HUES6 (cell line): ENCODE data around the gene ZNF606.

Experiments
- H3K27ac ChIP-seq: 2 replicates; pipeline ENCODE4 v1.7.0; 2013; ENCODE audit warnings: low read depth, mild to moderate bottlenecking, low read length, inconsistent platforms
- H3K27me3 ChIP-seq: 2 replicates; pipeline ENCODE4 v1.6.1; 2013; ENCODE audit warnings: low read length; ENCODE audit not compliant: control insufficient read depth, insufficient read depth
- H3K36me3 ChIP-seq: 2 replicates; pipeline ENCODE4 v1.6.1; 2013; ENCODE audit warnings: low read length; ENCODE audit not compliant: control insufficient read depth, insufficient read depth
- H3K4me1 ChIP-seq: 2 replicates; pipeline ENCODE4 v1.6.1; 2013; ENCODE audit warnings: low read length; ENCODE audit not compliant: control insufficient read depth, insufficient read depth
- H3K4me3 ChIP-seq: 2 replicates; pipeline ENCODE4 v1.5.1; 2013; ENCODE audit warnings: low read depth, low read length
- H3K9ac ChIP-seq: one replicate; pipeline ENCODE4 v1.6.1; 2013; ENCODE audit warnings: mild to moderate bottlenecking, low read length
- H3K9me3 ChIP-seq: 2 replicates; pipeline ENCODE4 v1.6.1; 2013; ENCODE audit warnings: low read depth, low read length; ENCODE audit not compliant: control insufficient read depth, insufficient read depth

ZNF606 gene

DNA sequence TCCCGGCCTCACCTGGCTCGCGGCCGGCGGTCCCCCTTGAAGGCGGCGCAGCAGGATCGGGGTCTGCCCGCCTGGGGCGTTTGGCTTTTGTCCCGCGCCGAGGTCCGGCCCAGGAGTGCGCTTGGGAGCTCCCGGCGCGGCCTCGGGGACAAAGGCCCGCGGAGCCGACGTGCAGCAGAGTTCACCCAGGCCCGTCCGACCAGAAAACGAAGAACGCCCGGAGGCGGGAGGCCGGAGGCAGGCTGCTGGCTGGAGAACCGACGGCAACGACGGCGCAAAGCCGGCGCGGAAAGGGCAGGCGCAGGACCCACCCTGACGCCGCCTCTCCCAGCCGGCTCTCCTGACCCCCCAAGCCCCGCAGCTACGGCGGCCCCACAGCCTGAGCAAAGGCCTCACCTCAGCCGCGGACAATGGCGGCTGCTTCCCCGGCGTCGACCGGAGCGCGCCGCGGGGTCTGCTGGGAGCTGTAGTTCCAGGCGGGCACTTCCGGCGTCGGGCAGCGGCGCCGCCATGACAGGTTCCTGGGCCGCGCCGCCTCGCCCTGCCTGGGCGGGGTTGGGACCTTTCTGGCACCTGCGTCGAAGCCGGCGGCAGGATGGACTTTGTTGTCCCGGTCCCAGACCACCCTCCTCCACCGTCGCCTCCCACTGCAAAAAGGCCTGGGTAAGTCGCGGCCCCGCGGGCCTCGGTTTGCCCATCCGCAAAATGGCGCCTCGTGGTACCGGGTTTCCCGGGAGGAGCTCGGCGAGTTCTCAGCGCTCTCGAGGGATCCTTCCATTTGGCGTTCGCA, at the start of gene ZNF606:
TSS of gene ZNF606 (minus strand) at position 437 of the 790 bp plus-strand sequence. CDS start 1,501 bp downstream, outside the sequence.
- H3K36me3 ChIP-seq = peaks cover 74% of the 10 kb centered on the region

DNA sequence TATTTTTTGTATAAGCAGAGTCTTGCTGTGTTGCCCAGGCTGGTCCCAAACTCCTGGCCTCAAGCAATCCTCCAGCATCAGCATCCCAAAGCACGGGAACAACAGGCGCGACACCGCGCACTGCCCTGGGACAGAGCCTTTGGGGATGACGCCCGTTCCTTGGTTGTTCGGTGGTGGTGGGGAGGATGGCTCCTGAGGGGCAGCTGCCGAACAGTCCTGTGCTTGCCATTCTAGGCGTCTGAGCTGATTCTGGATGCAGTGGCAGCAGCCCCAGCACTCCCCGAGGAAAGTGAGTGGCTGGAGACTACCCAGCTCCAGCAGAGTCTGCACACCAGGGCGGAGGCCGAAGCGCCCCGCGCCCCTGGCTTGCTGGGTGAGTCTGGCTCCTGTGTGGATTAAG, 49.6 kb upstream of the ZNF606 start:
- Histone ChIP-seq H3K9ac (no peak overlapping the region), H3K27ac (no peak overlapping the region), H3K4me3 (no peak overlapping the region), H3K36me3 (no peaks in the 10 kb centered on the region), H3K27me3 (no peaks in the 10 kb centered on the region), H3K9me3 (peaks cover 92% of the 10 kb centered on the region), H3K4me1 (no peaks in the 10 kb centered on the region)

More for the DNA sequence above, at the start of gene ZNF606:
- peaks cover 61% of the 10 kb centered on the region for H3K9me3 ChIP-seq
- H3K4me1 ChIP-seq = peaks cover 5% of the 10 kb centered on the region; the same call in 1 of the 2 replicates
- H3K27me3 ChIP-seq = no peaks in the 10 kb centered on the region
- peak within 1 kb of the TSS; percentile 82 for H3K4me3 ChIP-seq
- H3K27ac ChIP-seq = peak within 1 kb of the TSS; percentile 94
- H3K9ac ChIP-seq = peak within 1 kb of the TSS; percentile 96

- H3K36me3 ChIP-seq = no peaks in the 10 kb centered on the region
- H3K4me3 ChIP-seq = no peak overlapping the region
- no peaks in the 10 kb centered on the region for H3K4me1 ChIP-seq
- no peak overlapping the region for H3K9ac ChIP-seq
- no peaks in the 10 kb centered on the region for H3K27me3 ChIP-seq
- no peak overlapping the region for H3K27ac ChIP-seq
- H3K9me3 ChIP-seq = peaks cover 87% of the 10 kb centered on the region
These were observed 45.1 kb upstream of the ZNF606 start for GRCh38 chr19:58047672-58048071.

DNA sequence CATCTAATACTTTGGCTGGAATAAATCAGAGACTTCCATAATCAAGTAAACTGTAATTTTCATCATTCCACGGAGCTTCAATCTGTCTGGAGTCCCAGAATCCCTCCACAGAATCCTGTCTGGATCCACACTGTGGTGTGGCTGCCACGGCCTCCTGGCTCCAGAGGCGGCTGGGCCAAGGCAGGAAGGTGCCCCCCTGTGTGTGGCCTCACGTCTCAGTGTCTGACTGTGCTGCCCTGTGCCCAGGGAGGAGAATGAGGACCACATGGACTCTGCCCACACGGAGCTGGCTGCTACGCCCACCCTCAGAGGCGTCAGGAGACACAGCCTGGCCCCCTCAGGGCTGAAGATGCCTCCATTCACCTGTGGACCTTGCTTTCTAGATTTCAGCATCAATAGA, 44.2 kb upstream of the ZNF606 start:
- Histone ChIP-seq H3K36me3 (no peaks in the 10 kb centered on the region), H3K9me3 (peaks cover 82% of the 10 kb centered on the region), H3K27ac (no peak overlapping the region), H3K9ac (no peak overlapping the region), H3K4me3 (no peak overlapping the region), H3K4me1 (no peaks in the 10 kb centered on the region), H3K27me3 (no peaks in the 10 kb centered on the region)

GRCh38 chr19:58045411-58046050, 42.9 kb upstream of the ZNF606 start:
- Histone ChIP-seq H3K27ac (no peak overlapping the region), H3K36me3 (no peaks in the 10 kb centered on the region), H3K9me3 (peaks cover 80% of the 10 kb centered on the region), H3K9ac (no peak overlapping the region), H3K4me1 (no peaks in the 10 kb centered on the region), H3K27me3 (no peaks in the 10 kb centered on the region), H3K4me3 (no peak overlapping the region)

GRCh38 chr19:58044886-58045285, 42.3 kb upstream of the ZNF606 start:
- Histone ChIP-seq H3K27ac (no peak overlapping the region), H3K4me3 (no peak overlapping the region), H3K27me3 (no peaks in the 10 kb centered on the region), H3K36me3 (no peaks in the 10 kb centered on the region), H3K9ac (no peak overlapping the region), H3K9me3 (peaks cover 85% of the 10 kb centered on the region), H3K4me1 (no peaks in the 10 kb centered on the region)

- Histone ChIP-seq H3K9ac (no peak overlapping the region), H3K36me3 (no peaks in the 10 kb centered on the region), H3K4me1 (no peaks in the 10 kb centered on the region), H3K9me3 (peaks cover 82% of the 10 kb centered on the region), H3K27me3 (no peaks in the 10 kb centered on the region), H3K27ac (no peak overlapping the region), H3K4me3 (no peak overlapping the region)
These were observed 41.8 kb upstream of the ZNF606 start for GRCh38 chr19:58044391-58044790.

DNA sequence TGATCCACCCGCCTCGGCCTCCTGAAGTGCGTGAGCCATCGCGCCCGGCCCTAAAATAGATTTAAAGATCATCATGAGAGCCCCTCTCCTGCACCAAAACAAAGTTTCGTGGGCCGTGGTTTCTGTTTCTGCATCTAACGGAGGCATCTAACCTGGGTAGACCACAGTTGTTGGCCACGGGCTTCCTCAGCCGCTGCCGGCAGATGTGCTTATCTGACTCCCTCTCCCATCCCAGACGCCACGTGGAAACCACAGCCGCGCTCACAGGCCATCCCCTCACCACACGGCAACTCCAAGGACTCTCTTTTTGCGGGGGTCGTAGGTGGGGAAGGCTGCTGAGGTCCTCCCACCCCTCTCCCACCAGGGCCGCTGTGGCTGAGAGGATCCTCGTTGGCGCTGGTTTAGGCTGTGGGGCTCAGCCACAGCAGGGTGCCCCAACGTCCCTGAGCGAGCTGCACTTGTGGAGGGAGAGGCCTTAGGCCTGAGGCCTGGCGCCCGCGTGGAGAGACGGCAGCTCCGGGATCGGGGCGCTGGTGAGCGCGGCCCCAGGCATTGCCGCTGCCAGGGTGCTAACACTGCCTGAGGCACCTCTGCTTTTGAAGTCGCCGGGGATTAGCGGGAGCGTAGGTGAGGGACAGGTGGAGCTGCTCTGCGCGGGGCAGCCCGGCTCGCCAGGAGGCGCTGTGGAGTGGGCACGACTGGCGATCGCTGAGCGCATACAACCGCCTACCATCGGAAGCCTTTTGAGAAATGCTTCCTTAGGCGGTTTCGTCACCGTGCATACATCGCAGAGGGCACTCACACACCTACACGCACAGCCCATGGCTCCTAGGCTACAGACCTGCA, 40.1 kb upstream of the ZNF606 start:
- no peak overlapping the region; the same call in 1 of the 2 replicates for H3K4me3 ChIP-seq
- no peaks in the 10 kb centered on the region; the same call in 1 of the 2 replicates for H3K4me1 ChIP-seq
- H3K9ac ChIP-seq = no peak overlapping the region
- no peaks in the 10 kb centered on the region for H3K36me3 ChIP-seq
- H3K27ac ChIP-seq = no peak overlapping the region
- no peaks in the 10 kb centered on the region for H3K27me3 ChIP-seq
- peaks cover 78% of the 10 kb centered on the region for H3K9me3 ChIP-seq

DNA sequence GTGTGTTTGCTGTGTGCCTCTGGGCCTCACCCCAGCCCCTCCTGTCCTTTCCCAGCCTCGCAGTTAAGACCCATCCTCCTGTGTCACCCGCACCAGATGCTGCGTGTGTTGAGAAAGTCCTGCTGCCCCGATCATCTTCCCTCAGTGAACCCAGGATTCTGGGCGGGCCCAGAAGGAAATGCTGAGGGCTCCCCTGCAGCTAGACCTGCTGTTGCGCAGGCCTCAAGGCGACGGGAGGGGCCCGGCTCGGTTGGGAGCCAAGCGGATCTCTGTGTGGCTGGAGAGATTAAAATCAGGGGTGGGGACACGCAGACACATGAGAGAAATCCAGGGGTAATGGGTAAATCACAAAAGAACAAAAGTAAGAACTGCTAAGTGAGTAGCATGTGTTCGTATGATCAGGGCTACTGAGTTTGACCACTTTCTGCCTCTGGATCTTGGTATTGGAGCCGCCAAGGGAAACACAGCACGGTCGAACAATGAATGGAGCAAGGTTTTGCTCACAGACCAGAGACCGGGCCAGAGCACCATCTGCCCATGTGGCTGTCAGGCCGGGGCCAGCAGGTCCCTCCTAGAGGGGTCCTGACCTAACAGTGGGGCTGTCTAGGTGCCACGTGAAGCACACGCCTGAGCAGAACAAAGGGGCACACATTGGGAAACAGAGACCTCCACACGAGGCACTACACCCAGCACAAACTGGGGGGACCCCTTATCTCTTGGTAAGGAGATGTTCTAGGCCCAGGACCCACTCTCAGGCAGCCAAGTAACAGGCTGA, 38.3 kb upstream of the ZNF606 start:
- no peak overlapping the region for H3K4me3 ChIP-seq
- H3K27ac ChIP-seq = no peak overlapping the region
- H3K4me1 ChIP-seq = no peaks in the 10 kb centered on the region; the same call in 1 of the 2 replicates
- peaks cover 66% of the 10 kb centered on the region for H3K9me3 ChIP-seq
- no peak overlapping the region for H3K9ac ChIP-seq
- H3K36me3 ChIP-seq = no peaks in the 10 kb centered on the region
- no peaks in the 10 kb centered on the region for H3K27me3 ChIP-seq

- H3K9me3 ChIP-seq = peaks cover 62% of the 10 kb centered on the region
- no peaks in the 10 kb centered on the region for H3K27me3 ChIP-seq
- H3K4me1 ChIP-seq = no peaks in the 10 kb centered on the region; the same call in 1 of the 2 replicates
- H3K4me3 ChIP-seq = no peak overlapping the region
- H3K27ac ChIP-seq = no peak overlapping the region
- H3K36me3 ChIP-seq = no peaks in the 10 kb centered on the region
- no peak overlapping the region for H3K9ac ChIP-seq
These were observed 36.1 kb upstream of the ZNF606 start for GRCh38 chr19:58038688-58039204.
